ENCODE results near the gene MCRIP2.

GRCh38 chr16:692356-693108 lies 50.9 kb downstream of the MCRIP2 start:
- no peak for TF ChIP-seq CTCF (conservative IDR thresholded peaks at IDR 0.05; ENCODE audit: low read length)
- no peak for TF ChIP-seq EZH2phosphoT487 (IDR thresholded peaks at IDR 0.05; ENCODE audit: borderline replicate concordance)

Measured in Loucy (cell line).